HG03442 (cell line): Measurements from ENCODE around the gene TOMM7.

ENCODE experiments used
- ATAC-seq: cut with Tn5 transposase; IDR thresholded peaks from one replicate; pipeline ENCODE4 v1.9.1; 2021; ENCODE audit warnings: mild to moderate bottlenecking, moderate library complexity; ENCODE audit not compliant: unreplicated experiment

Gene TOMM7

GRCh38 chr7:22822486-22823141 lies at the start of gene TOMM7:
TOMM7 (minus strand) TSS chr7:22822849; CDS start chr7:22822779, 70 bp downstream.
- peak; percentile 90 for ATAC-seq

GRCh38 chr7:22872096-22872807 lies 49.6 kb upstream of the TOMM7 start:
- peak; percentile 99 for ATAC-seq

- no peak for ATAC-seq
Observed at GRCh38 chr7:22871661-22872060, 49.0 kb upstream of the TOMM7 start.

GRCh38 chr7:22868509-22868908 lies 45.9 kb upstream of the TOMM7 start:
- no peak for ATAC-seq

GRCh38 chr7:22867589-22867988 lies 44.9 kb upstream of the TOMM7 start:
- no peak for ATAC-seq

- no peak for ATAC-seq
Observed at GRCh38 chr7:22867003-22867402, 44.4 kb upstream of the TOMM7 start.

GRCh38 chr7:22865602-22865960 lies 42.9 kb upstream of the TOMM7 start:
- no peak for ATAC-seq

GRCh38 chr7:22864855-22865601 lies 42.4 kb upstream of the TOMM7 start:
- no peak for ATAC-seq

GRCh38 chr7:22864301-22864700 lies 41.7 kb upstream of the TOMM7 start:
- no peak for ATAC-seq

GRCh38 chr7:22863156-22863899 lies 40.7 kb upstream of the TOMM7 start:
- no peak for ATAC-seq

GRCh38 chr7:22861576-22861975 lies 38.9 kb upstream of the TOMM7 start:
- ATAC-seq = no peak

- ATAC-seq = no peak
Observed at GRCh38 chr7:22860784-22861482, 38.3 kb upstream of the TOMM7 start.

GRCh38 chr7:22860337-22860736 lies 37.7 kb upstream of the TOMM7 start:
- no peak for ATAC-seq

GRCh38 chr7:22859641-22860290 lies 37.1 kb upstream of the TOMM7 start:
- no peak for ATAC-seq

- ATAC-seq = peak; percentile 24
Observed at GRCh38 chr7:22858640-22859561, 36.3 kb upstream of the TOMM7 start.

GRCh38 chr7:22858274-22858639 lies 35.6 kb upstream of the TOMM7 start:
- no peak for ATAC-seq

- no peak for ATAC-seq
Observed at GRCh38 chr7:22856416-22856815, 33.8 kb upstream of the TOMM7 start.

- ATAC-seq = no peak
Observed at GRCh38 chr7:22855049-22855392, 32.4 kb upstream of the TOMM7 start.
